SK-N-SH treated with all-trans-retinoic acid at 6 μM for 48 hours (cell line): ENCODE results near the gene NOTCH2.

ENCODE experiments used
- ATAC-seq: fragments of 200-7000 bp; cut with Tn5 transposase; 3 replicates; pipeline ENCODE4 v1.9.1; 2020; ENCODE audit warnings: mild to moderate bottlenecking, moderate library complexity
- ARNTL ChIP-seq: fragments of 450-650 bp; formaldehyde crosslinking; IDR thresholded peaks from 2 replicates; pipeline ENCODE4 v1.5.0; 2020; ENCODE audit warnings: low read depth, mild to moderate bottlenecking, moderate library complexity, borderline replicate concordance
- CSDC2 ChIP-seq: fragments of 250-450 bp; sonication (Bioruptor Pico); IDR thresholded peaks from 2 replicates; pipeline ENCODE4 v1.5.0; 2020; ENCODE audit warnings: mild to moderate bottlenecking, moderate library complexity
- CSRNP3 ChIP-seq: fragments of 250-450 bp; sonication (Bioruptor Pico); IDR thresholded peaks from 2 replicates; pipeline ENCODE4 v1.5.1; 2021; ENCODE audit warnings: mild to moderate bottlenecking, moderate library complexity
- ESRRG ChIP-seq: fragments of 250-450 bp; sonication (Bioruptor Pico); IDR thresholded peaks from 2 replicates; pipeline ENCODE4 v1.6.1; 2021; ENCODE audit warnings: mild to moderate bottlenecking
- GLIS3 ChIP-seq: fragments of 250-450 bp; sonication (Bioruptor Pico); IDR thresholded peaks from 2 replicates; pipeline ENCODE4 v1.5.0; 2020; ENCODE audit warnings: mild to moderate bottlenecking, moderate library complexity
- ISL1 ChIP-seq: fragments of 250-450 bp; sonication (Bioruptor Pico); IDR thresholded peaks from 2 replicates; pipeline ENCODE4 v2.1.2; 2022; ENCODE audit warnings: mild to moderate bottlenecking, moderate library complexity
- OSR1 ChIP-seq: fragments of 250-450 bp; sonication (Bioruptor Pico); IDR thresholded peaks from 2 replicates; pipeline ENCODE4 v1.8.0; 2022; ENCODE audit warnings: moderate library complexity, mild to moderate bottlenecking, inconsistent platforms
- PATZ1 ChIP-seq: fragments of 250-450 bp; sonication (Bioruptor Pico); IDR thresholded peaks from 2 replicates; pipeline ENCODE4 v1.8.0; 2020; ENCODE audit warnings: mild to moderate bottlenecking, moderate library complexity, borderline replicate concordance
- POU6F1 ChIP-seq: fragments of 250-450 bp; sonication (Bioruptor Pico); IDR thresholded peaks from 2 replicates; pipeline ENCODE4 v1.8.0; 2021; ENCODE audit warnings: low read depth, mild to moderate bottlenecking, moderate library complexity, borderline replicate concordance
- PPARA ChIP-seq: fragments of 250-450 bp; sonication (Bioruptor Pico); IDR thresholded peaks from 2 replicates; pipeline ENCODE4 v1.5.0; 2020; ENCODE audit warnings: mild to moderate bottlenecking, borderline replicate concordance
- TCF4 ChIP-seq: fragments of 250-450 bp; sonication (Bioruptor Pico); IDR thresholded peaks from 2 replicates; pipeline ENCODE4 v1.8.0; 2021; ENCODE audit warnings: mild to moderate bottlenecking, moderate library complexity, borderline replicate concordance
- TOX ChIP-seq: fragments of 250-450 bp; sonication (Bioruptor Pico); IDR thresholded peaks from 2 replicates; pipeline ENCODE4 v1.8.0; 2021; ENCODE audit warnings: mild to moderate bottlenecking, moderate library complexity, borderline replicate concordance
- TSHZ2 ChIP-seq: fragments of 250-450 bp; sonication (Bioruptor Pico); IDR thresholded peaks from 2 replicates; pipeline ENCODE4 v1.5.0; 2020; ENCODE audit warnings: mild to moderate bottlenecking, moderate library complexity
- ZFP3 ChIP-seq: fragments of 250-450 bp; sonication (Bioruptor Pico); IDR thresholded peaks from 2 replicates; pipeline ENCODE4 v1.5.0; 2020; ENCODE audit warnings: mild to moderate bottlenecking, moderate library complexity
- ZNF70 ChIP-seq: fragments of 450-650 bp; formaldehyde crosslinking; IDR thresholded peaks from 2 replicates; pipeline ENCODE4 v1.5.0; 2020; ENCODE audit warnings: mild to moderate bottlenecking, moderate library complexity
- TF ChIP-seq, protein P1 (sequence below): fragments of 250-450 bp; sonication (Bioruptor Pico); IDR thresholded peaks from 2 replicates; pipeline ENCODE4 v1.5.1; 2020; ENCODE audit warnings: low read depth, mild to moderate bottlenecking, moderate library complexity

The NOTCH2 gene

GRCh38 chr1:119915517-119915916 lies 153.9 kb downstream of the NOTCH2 start:
- ATAC-seq, result no peak
- TF ChIP-seq GLIS3 (CRISPR knock-in tag) (no peak), CSRNP3 (CRISPR knock-in tag) (no peak), ZFP3 (CRISPR knock-in tag) (no peak), TSHZ2 (CRISPR knock-in tag) (no peak), ZNF70 (CRISPR knock-in tag) (no peak), TCF4 (no peak), POU6F1 (CRISPR knock-in tag) (no peak), ESRRG (no peak), ISL1 (no peak), PATZ1 (CRISPR knock-in tag) (no peak)
- TF ChIP-seq, protein P1, sequence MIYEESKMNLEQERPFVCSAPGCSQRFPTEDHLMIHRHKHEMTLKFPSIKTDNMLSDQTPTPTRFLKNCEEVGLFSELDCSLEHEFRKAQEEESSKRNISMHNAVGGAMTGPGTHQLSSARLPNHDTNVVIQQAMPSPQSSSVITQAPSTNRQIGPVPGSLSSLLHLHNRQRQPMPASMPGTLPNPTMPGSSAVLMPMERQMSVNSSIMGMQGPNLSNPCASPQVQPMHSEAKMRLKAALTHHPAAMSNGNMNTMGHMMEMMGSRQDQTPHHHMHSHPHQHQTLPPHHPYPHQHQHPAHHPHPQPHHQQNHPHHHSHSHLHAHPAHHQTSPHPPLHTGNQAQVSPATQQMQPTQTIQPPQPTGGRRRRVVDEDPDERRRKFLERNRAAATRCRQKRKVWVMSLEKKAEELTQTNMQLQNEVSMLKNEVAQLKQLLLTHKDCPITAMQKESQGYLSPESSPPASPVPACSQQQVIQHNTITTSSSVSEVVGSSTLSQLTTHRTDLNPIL (CRISPR knock-in tag), result no peak

GRCh38 chr1:119914071-119914470 lies 155.4 kb downstream of the NOTCH2 start:
- ATAC-seq, result no peak
- TF ChIP-seq CSDC2 (CRISPR knock-in tag), result no peak
- TF ChIP-seq, all 23 proteins: peak for 0

GRCh38 chr1:119912963-119913362 lies 156.5 kb downstream of the NOTCH2 start:
- ATAC-seq, result no peak
- TF ChIP-seq ARNTL (no peak), PPARA (no peak), TOX (no peak), OSR1 (CRISPR knock-in tag) (no peak), ESRRG (no peak), TCF4 (no peak), PATZ1 (CRISPR knock-in tag) (no peak)
- TF ChIP-seq, protein P1 (CRISPR knock-in tag), result no peak
